ENCODE results near the gene RASGRF1.
"Not testable (repeated sequence)": the region's sequence is repeated elsewhere in the genome, so short reads cannot be mapped to it uniquely, and the experiment has no call there.

The RASGRF1 gene

GRCh38 chr15:78931439-78932257 lies 158.9 kb downstream of the RASGRF1 start:
- Histone ChIP-seq H3K4me1 (ENCODE audit: control insufficient read depth, insufficient read depth, low read length) (peaks cover 8% of the 10 kb centered on the region), H3K27me3 (replicated peaks; ENCODE audit: control insufficient read depth, insufficient read depth, low read length) (peaks cover 5% of the 10 kb centered on the region), H3K9ac (ENCODE audit: low read length) (no peak overlapping the region), H3K36me3 (ENCODE audit: control insufficient read depth, insufficient read depth, low read length, severe bottlenecking) (peaks cover 12% of the 10 kb centered on the region), H3K4me3 (ENCODE audit: low read length) (no peak overlapping the region), H3K9me3 (ENCODE audit: control insufficient read depth, low read length) (no peaks in the 10 kb centered on the region)
- no peak for DNase-seq (ENCODE audit: low read depth)

- Histone ChIP-seq H3K36me3 (ENCODE audit: control insufficient read depth, insufficient read depth, low read length, severe bottlenecking) (peaks cover 20% of the 10 kb centered on the region), H3K4me1 (ENCODE audit: control insufficient read depth, insufficient read depth, low read length) (peaks cover 8% of the 10 kb centered on the region), H3K9ac (ENCODE audit: low read length) (no peak overlapping the region), H3K27me3 (replicated peaks; ENCODE audit: control insufficient read depth, insufficient read depth, low read length) (peaks cover 5% of the 10 kb centered on the region), H3K9me3 (ENCODE audit: control insufficient read depth, low read length) (no peaks in the 10 kb centered on the region), H3K4me3 (ENCODE audit: low read length) (no peak overlapping the region)
- peak; percentile 78 for DNase-seq (ENCODE audit: low read depth)
These were observed 159.8 kb downstream of the RASGRF1 start for GRCh38 chr15:78930577-78931388.

GRCh38 chr15:78929536-78930264 lies 160.9 kb downstream of the RASGRF1 start:
- Histone ChIP-seq H3K36me3 (ENCODE audit: control insufficient read depth, insufficient read depth, low read length, severe bottlenecking) (peaks cover 27% of the 10 kb centered on the region), H3K9ac (ENCODE audit: low read length) (no peak overlapping the region), H3K27me3 (replicated peaks; ENCODE audit: control insufficient read depth, insufficient read depth, low read length) (peaks cover 5% of the 10 kb centered on the region), H3K4me3 (ENCODE audit: low read length) (no peak overlapping the region), H3K9me3 (ENCODE audit: control insufficient read depth, low read length) (no peaks in the 10 kb centered on the region), H3K4me1 (ENCODE audit: control insufficient read depth, insufficient read depth, low read length) (peaks cover 8% of the 10 kb centered on the region)
- DNase-seq (ENCODE audit: low read depth), result no peak

- peaks cover 5% of the 10 kb centered on the region for H3K27me3 ChIP-seq (replicated peaks; ENCODE audit: control insufficient read depth, insufficient read depth, low read length)
- H3K9ac ChIP-seq (ENCODE audit: low read length), result no peak overlapping the region
- H3K4me3 ChIP-seq (ENCODE audit: low read length), result no peak overlapping the region
- H3K9me3 ChIP-seq (ENCODE audit: control insufficient read depth, low read length), result no peaks in the 10 kb centered on the region
- peaks cover 27% of the 10 kb centered on the region for H3K36me3 ChIP-seq (ENCODE audit: control insufficient read depth, insufficient read depth, low read length, severe bottlenecking)
- no peak for DNase-seq (ENCODE audit: low read depth)
- H3K4me1 ChIP-seq (ENCODE audit: control insufficient read depth, insufficient read depth, low read length), result peaks cover 8% of the 10 kb centered on the region
These were observed 161.9 kb downstream of the RASGRF1 start for GRCh38 chr15:78928616-78929093.

- DNase-seq (ENCODE audit: low read depth); H3K4me3 ChIP-seq (ENCODE audit: low read length): not testable (repeated sequence)
These were observed 162.4 kb downstream of the RASGRF1 start for GRCh38 chr15:78928176-78928575.

DNA sequence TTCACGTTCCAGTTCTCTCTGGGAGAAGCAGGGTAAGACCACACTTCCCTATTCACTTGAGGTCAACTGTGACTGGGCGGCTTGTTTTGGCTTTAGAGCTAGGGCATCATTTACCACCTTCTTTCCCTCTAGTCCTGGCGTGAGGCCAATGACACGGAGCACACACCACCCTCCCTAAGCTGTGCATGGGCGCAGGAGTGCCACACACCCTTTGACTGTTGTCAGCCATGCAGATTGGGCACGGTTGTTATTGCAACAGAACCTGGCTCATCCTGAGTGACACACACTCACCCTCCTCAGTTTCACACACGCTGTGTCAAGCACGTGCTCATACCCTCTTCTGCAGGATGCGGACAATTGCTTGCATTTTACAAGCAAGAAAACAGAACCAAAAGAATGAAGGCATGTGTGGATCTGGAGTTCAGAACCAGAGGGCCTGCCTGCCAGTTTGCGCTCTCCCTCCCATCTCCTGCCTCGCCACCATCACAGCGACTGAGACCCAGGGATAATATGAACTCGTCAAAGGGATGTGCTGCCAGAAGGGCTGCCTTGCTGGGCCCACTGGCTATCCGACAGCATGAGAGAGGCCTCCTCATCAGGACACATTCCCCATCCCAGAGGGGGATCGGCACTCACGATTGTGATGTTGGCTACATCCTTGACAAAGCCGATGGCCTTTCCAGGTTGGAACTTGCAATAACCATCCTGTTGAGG lies 163.3 kb downstream of the RASGRF1 start:
- Histone ChIP-seq H3K9me3 (ENCODE audit: control insufficient read depth, low read length) (no peaks in the 10 kb centered on the region), H3K9ac (ENCODE audit: low read length) (no peak overlapping the region), H3K36me3 (ENCODE audit: control insufficient read depth, insufficient read depth, low read length, severe bottlenecking) (peaks cover 40% of the 10 kb centered on the region), H3K4me3 (ENCODE audit: low read length) (no peak overlapping the region), H3K27me3 (replicated peaks; ENCODE audit: control insufficient read depth, insufficient read depth, low read length) (no peaks in the 10 kb centered on the region), H3K4me1 (ENCODE audit: control insufficient read depth, insufficient read depth, low read length) (peaks cover 8% of the 10 kb centered on the region)
- no peak for DNase-seq (ENCODE audit: low read depth)

More at GRCh38 chr15:78928176-78928575, 162.4 kb downstream of the RASGRF1 start:
- not testable (repeated sequence) for H3K27me3 ChIP-seq (replicated peaks; ENCODE audit: control insufficient read depth, insufficient read depth, low read length); H3K9me3 ChIP-seq (ENCODE audit: control insufficient read depth, low read length); H3K4me1 ChIP-seq (ENCODE audit: control insufficient read depth, insufficient read depth, low read length); H3K9ac ChIP-seq (ENCODE audit: low read length)
- H3K36me3 ChIP-seq (ENCODE audit: control insufficient read depth, insufficient read depth, low read length, severe bottlenecking), result peaks cover 31% of the 10 kb centered on the region

GRCh38 chr15:78925956-78926743 lies 164.4 kb downstream of the RASGRF1 start:
- DNase-seq (ENCODE audit: low read depth), result no peak
- Histone ChIP-seq H3K36me3 (ENCODE audit: control insufficient read depth, insufficient read depth, low read length, severe bottlenecking) (peaks cover 51% of the 10 kb centered on the region), H3K4me3 (ENCODE audit: low read length) (no peak overlapping the region)

GRCh38 chr15:78925076-78925624 lies 165.4 kb downstream of the RASGRF1 start:
- no peak for DNase-seq (ENCODE audit: low read depth)
- Histone ChIP-seq H3K4me1 (ENCODE audit: control insufficient read depth, insufficient read depth, low read length) (no peaks in the 10 kb centered on the region), H3K9ac (ENCODE audit: low read length) (no peak overlapping the region), H3K27me3 (replicated peaks; ENCODE audit: control insufficient read depth, insufficient read depth, low read length) (no peaks in the 10 kb centered on the region), H3K36me3 (ENCODE audit: control insufficient read depth, insufficient read depth, low read length, severe bottlenecking) (peaks cover 55% of the 10 kb centered on the region), H3K4me3 (ENCODE audit: low read length) (no peak overlapping the region), H3K9me3 (ENCODE audit: control insufficient read depth, low read length) (no peaks in the 10 kb centered on the region)

More at GRCh38 chr15:78925956-78926743, 164.4 kb downstream of the RASGRF1 start:
- no peak overlapping the region for H3K9ac ChIP-seq (ENCODE audit: low read length)
- H3K9me3 ChIP-seq (ENCODE audit: control insufficient read depth, low read length), result no peaks in the 10 kb centered on the region
- peaks cover 7% of the 10 kb centered on the region for H3K4me1 ChIP-seq (ENCODE audit: control insufficient read depth, insufficient read depth, low read length)
- no peaks in the 10 kb centered on the region for H3K27me3 ChIP-seq (replicated peaks; ENCODE audit: control insufficient read depth, insufficient read depth, low read length)

DNA sequence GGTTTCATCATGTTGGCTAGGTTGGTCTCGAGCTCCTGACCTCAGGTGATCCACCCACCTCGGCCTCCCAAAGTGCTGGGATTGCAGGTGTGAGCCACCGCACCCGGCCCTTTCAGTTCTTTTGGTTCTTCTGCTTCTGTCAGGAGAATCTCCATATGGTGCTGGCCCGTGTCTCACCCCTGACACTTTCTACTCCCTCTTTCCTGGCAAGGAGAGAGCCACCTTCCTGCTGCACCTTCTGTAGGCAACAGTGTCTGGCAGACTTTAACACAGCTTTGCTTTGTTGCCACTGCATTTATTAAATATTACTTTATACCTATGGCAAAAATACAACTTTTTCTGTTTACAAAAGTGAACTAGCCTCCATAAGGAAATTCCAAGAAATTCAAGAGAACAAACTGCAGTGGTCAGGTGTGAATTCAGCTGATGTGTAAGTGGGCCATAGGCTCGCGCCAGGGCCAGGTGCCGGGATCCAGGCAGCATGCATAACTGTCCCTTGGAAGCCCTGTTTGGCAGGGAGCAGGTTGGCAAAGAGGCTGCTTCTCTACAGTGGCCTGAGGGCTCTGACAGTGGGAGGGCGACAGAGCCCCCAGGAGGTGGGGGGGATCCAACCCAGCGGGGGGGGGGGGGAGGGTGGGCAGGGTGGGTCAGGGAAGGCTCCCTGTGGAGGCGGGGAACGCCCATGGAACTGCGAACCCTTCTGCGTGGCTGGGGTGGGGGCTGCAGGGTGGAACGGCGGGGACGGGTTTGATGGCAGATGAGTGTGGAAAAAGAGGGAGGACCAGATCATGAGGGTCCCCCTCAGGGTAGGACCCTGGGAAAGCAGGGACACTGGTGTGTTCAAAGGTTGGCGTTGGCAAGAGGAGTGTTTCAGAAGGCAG lies 166.9 kb downstream of the RASGRF1 start:
- Histone ChIP-seq H3K9ac (ENCODE audit: low read length) (no peak overlapping the region), H3K36me3 (ENCODE audit: control insufficient read depth, insufficient read depth, low read length, severe bottlenecking) (peaks cover 69% of the 10 kb centered on the region), H3K4me1 (ENCODE audit: control insufficient read depth, insufficient read depth, low read length) (no peaks in the 10 kb centered on the region), H3K27me3 (replicated peaks; ENCODE audit: control insufficient read depth, insufficient read depth, low read length) (no peaks in the 10 kb centered on the region), H3K9me3 (ENCODE audit: control insufficient read depth, low read length) (no peaks in the 10 kb centered on the region), H3K4me3 (ENCODE audit: low read length) (no peak overlapping the region)
- DNase-seq (ENCODE audit: low read depth), result no peak
